CD4-positive, alpha-beta T cell treated with Interleukin-2 at 100 ng/mL for 4 hours (primary cell): Measurements from ENCODE around the gene ZNRF3.
"Not testable (repeated sequence)": the region's sequence is repeated elsewhere in the genome, so short reads cannot be mapped to it uniquely, and the experiment has no call there.

Experiments used
- DNase-seq: peaks from one replicate; pipeline ENCODE4 v3.0.0-alpha.2; 2020; ENCODE audit warnings: low spot score

ZNRF3 gene

GRCh38 chr22:28931844-28932567 is 48.6 kb downstream of the ZNRF3 start:
- DNase-seq: no peak

DNA sequence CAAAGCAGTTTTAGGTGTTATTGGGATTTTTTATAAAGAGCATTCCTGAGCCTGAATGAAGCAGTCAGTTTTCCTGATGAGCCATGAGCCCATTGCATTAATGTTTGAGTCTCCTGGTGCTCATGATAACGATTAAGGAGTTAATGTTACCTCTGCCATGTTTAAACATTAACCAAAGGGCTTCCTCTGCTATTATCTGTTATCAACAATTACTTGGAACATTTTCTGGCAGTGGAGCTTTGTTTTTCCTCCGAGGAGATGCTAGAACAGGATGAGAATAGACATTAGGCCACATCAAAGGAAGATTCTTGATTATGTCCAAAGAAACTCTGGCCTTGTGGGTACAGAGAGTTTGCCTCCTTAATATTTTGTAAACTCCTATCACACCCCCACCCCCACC is 49.9 kb downstream of the ZNRF3 start:
- DNase-seq: no peak

- no peak for DNase-seq
Observed at GRCh38 chr22:28934026-28934425, 50.7 kb downstream of the ZNRF3 start.

- DNase-seq: no peak
Observed at GRCh38 chr22:28935140-28935539, 51.8 kb downstream of the ZNRF3 start.

DNA sequence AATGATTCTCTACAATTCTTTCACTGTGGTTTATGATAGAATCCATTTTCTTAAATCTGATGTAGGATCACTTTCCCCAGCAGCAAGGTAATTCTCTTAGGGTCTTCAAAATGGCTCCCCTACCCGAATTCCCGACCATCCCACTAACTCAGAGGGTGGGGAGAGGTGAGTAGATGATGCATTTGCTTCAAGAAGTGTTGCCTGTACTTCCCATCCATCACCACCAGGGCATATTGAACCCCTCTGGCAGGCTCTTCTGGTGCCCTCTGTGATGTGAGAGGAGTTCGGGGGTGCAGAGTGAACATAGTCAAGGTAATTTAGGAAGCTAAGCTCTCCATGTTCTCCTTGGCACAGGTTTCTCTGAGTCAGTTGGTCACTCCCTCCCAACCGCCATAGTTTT is 52.3 kb downstream of the ZNRF3 start:
- no peak for DNase-seq

DNA sequence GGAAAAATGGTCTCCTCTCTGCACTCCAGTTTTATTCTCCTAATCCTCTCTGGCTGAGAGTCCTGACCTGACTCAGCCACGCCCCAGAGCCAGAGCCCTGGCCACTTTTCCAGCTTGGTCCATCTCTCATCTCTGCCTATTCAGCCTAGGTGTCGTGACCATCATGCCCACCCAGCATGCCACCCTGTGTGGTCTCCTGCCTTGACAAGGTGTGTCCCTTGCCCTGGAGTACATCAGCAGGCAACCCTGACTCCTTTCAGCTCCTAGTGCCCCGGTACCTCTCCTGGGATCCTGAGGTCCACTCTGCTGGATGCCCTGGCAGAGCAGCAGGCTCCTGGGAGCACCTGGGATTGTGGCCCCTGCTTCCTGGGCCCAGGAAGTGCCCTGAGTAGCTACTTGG is 52.8 kb downstream of the ZNRF3 start:
- DNase-seq: no peak

DNA sequence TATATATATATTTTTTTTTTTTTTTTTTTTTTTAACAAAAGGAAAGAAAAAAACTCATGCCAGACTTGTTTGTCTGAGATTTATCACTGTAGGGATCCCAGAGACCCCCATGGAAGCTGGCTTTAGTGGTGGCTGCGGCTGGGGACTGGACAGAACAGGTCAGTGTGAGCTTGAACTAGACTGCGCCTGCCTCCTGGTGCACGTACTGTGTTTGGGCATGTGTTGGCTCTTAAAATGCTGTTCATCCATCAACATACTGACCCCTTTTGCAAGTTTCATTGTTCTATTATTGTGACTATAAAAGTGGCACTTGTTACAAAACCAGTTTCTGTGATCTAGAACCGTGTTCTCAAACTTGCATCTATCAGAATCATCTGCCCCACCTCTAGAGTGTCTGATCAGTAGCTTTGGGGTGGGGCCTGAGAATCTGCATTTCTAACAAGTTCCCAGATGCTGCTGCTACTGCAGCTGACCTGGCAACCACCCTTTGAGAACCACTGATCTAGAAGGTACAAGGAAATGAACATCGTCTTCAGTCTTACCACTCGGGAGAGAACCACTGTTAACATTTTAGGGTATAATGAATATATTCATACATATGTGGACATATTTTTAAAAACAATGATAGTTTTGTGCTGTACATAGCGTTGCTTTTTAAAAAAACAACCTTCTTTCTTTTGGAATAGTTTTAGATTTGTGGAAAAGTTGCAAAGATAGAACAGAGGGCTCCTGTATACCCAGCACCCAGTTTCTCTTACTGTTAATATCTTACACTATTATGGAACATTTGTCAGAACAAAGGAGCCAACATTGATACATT is 54.0 kb downstream of the ZNRF3 start:
- DNase-seq: no peak

GRCh38 chr22:28938286-28938833 is 55.0 kb downstream of the ZNRF3 start:
- no peak for DNase-seq

DNA sequence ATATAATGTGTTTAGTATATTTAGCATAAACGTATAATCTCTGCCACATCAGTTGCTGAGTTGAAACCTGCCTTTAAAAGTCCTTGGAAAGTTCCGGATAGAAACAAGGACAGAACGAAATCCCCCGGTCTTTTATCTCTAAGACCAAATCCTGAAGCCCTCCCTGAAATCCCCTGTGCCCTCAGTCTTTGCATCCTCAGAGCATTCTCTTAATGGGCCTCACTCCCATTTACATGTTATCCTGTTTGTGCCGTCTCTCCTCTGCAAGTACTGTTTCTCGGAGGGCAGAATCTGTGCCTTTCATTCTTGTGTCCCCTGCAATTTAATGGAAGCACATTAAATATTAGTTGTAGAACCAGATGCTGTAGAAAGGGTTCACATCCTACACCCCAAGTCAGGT is 56.0 kb downstream of the ZNRF3 start:
- no peak for DNase-seq

DNA sequence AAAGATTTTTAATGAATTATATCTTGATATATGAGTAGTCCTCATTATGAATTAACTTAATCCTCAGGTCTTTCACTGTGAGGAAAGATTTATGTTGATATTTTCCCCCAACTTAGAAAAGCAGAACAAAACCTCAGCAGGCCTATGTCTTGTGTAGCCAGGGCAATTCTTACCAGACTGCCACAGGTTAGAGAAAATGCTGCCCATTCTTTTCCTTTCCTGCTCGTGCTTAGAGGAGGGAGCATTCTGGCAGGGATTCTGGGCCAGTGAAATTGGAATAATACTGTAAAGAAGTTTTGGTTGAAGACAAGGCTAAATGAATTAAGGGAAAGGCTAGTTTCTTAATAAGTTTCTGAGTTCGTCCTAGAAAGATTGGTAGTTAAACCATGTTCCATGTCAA is 56.6 kb downstream of the ZNRF3 start:
- no peak for DNase-seq

DNA sequence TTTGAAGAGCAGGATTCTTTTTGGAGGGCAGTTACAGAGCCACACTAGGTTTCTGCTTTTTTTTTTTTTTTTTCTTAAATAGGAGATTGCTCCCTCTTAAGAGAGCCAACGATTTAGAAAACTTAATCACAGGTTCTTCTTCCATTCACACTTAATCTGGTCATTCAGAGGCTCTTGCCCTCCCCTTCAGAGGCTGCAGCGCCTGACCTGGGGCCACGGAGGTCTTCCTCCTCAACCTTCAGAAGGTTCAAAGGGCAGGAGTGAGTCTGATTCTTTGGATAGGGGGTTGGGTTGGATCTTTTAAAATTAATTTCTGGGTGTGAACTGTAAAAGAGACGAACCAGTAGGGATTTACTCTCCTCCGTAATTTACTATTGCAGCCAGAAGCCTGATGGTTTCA is 57.1 kb downstream of the ZNRF3 start:
- no peak for DNase-seq

DNA sequence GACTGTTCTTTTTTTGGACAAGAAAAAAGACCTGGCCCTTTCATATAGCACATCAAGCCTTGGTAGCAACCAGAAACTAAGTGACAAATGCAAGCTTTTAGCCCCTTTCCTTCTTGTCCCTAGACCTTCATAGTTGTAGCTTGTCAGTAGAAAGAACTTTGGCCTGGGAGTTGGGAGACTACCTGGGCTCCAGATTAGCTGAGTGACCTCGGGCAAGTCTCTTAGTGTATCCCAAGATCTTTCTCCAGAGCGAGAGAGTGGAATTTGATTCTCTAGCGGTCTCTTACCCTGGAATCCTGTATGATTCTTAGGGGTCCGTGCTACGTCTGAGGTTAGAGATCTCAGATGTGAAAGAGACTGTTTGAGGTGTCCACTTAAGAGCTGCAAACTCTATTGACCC is 59.0 kb downstream of the ZNRF3 start:
- no peak for DNase-seq

DNA sequence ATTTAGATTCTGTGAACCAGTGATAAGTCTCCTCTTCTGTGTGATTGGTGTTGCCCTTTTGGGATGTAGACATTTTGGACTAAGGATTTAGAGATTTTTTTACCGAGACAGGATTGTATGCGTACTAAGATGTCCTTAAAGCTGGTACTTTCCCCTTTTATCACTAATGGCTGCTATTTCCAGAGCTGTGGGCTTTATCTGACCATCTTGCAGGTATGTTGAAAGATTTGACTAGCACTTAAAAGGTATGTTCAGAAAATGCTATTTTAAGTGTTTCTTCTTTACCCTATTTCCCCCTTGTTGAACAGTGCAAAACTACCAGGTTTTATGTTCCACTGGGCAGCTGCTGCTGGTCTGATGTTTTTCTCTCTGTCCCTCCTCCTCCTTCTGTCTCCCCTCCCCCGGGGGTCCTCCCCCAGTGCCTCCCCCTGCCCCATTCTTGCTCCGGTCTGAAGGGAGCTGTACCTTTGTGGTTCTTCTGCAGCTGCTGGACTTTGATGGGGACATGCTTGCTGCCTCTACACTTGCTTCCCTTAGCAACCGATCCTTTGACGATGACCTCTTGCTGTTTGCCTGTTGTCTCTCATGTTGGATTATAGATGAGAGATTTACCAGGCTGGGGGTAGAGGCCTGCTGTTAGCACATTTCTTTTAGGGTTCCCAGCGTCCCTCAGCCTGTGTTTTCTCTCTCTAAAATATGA is 59.6 kb downstream of the ZNRF3 start:
- DNase-seq: no peak

- DNase-seq: no peak
Observed at GRCh38 chr22:28943501-28943879, 60.1 kb downstream of the ZNRF3 start.

- DNase-seq: no peak
Observed at GRCh38 chr22:28947125-28947524, 63.8 kb downstream of the ZNRF3 start.

GRCh38 chr22:28948424-28948823 is 65.1 kb downstream of the ZNRF3 start:
- no peak for DNase-seq

DNA sequence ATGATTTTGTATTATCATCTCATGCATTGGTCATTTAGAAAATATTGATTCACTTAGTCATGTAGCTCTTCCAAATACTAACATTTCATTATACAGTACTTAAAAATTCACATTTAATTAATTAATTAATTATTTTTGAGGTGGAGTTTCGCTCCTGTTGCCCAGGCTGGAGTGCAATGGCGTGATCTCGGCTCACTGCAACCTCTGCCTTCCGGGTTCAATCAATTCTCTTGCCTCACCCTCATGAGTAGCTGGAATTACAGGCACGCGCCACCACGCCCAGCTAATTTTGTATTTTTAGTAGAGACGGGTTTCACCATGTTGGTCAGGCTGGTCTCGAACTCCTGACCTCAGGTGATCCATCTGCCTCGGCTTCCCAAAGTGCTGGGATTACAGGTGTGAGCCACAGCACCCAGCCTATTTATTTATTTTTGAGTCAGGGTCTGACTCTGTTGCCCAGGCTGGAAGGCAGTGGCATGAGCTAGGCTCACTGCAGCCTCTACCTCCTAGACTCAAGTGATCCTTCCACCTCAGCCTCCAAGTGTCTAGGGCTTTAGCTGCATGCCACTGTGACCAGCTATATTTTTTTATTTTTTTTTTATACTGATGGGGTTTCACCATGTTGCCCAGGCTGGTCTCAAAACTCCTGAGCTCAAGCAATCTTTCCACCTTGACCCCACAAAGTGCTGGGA is 65.6 kb downstream of the ZNRF3 start:
- not testable (repeated sequence) for DNase-seq

DNA sequence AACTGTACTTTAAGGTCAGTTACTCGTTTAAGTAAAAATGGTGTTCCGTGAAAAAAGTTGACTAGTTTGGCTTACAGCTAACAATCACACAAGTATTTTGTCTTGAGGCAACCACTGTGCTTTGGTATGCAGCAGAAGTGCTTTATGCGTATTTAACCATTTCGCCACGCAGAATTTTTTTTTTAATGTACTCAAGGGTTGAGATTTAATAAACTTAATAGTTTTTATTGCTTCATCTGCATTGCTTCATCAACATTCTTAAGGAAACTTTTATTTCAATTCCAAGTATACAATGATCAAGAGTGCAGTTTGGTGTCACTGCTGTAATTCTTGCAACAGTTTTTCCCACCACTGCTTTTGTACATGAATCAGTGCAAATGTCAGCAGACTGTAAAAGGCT is 66.4 kb downstream of the ZNRF3 start:
- DNase-seq: no peak

DNA sequence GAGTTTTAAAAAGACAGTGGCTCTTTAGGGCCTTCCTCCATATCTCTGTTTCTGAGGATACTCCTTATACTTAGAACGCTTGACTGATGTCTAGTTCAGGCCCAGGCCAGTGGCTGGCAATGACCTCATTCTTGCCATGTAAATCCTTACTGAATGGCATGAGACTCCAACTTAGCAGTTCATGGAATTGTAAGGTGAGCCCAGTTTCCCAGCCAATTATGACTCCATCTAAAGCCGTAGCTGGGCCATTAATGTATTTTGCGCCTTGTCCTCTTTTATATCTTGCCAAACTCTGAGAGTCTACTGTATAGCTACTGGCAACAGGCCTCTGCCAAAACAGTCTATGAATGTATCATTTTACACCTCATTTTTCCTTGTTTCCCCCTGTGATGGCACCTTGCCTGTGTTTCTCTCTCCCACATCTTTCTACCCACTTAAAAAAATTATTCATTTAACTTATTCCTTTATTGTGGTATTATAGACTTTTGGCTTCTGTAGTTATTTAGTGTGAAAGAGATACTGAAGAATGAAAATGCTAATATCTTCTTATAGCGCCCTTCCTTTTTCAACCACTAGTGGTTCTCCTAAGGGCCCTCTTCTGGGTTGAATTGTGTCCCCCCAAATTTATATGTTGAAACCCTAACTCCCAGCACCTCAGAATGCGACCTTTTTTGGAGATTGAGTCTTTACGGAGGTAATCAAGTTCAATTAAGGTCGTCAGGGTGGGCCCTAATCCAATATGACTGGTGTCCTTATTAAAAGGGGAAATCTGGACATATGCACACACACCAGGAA is 67.4 kb downstream of the ZNRF3 start:
- no peak for DNase-seq

DNA sequence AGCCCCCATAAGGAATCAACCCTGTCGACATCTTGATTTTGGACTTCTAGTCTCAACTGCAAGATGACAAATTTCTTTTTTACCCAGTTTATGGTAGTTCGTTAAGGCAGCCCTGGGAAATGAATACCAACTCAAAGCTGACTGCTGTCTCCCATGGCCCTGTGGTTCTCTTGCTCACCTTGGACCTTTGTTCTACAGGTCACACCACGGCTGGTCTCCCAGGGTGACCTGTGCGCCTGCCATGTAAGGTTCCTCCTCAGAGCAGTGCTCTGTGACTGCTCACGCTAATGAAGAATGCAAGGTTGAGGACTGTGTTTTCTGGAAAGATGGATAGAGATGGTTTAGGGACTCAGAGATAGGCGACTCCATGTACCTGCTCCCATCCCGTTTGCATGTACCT is 68.2 kb downstream of the ZNRF3 start:
- no peak for DNase-seq

- DNase-seq: no peak
Observed at GRCh38 chr22:28951969-28952521, 68.7 kb downstream of the ZNRF3 start.
